ENCODE results near the gene MAMDC4.

DNA sequence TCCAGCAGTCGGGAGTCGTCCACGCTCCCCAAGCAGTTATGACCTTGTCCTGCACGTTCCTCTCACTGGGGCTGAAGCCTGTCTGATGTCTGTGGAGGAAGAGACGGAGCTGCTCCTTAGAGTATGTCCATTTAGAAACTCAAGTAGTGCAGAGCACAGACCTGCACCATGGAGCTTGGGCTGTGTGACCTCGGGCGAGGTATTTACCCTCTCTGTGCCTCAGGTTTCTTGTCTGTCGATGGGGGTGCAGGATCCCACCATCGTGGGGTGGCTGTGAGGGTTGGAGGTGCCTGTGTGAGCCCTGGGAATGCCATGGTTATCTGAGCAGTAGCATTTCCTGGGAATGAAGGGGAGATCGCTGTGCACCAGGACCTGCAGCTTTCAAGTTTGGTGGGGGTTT lies 48.4 kb downstream of the MAMDC4 start:
- TF ChIP-seq CTCF (conservative IDR thresholded peaks at IDR 0.05) (no peak), ZFX (IDR thresholded peaks at IDR 0.05) (no peak)
